DMS153 treated with DMSO at 0.1 percent for 48 hours (cell line): Measurements from ENCODE around the gene THSD7A.

Source experiments
- DNase-seq: peaks from one replicate; lab custom pipeline; 2025; ENCODE audit not compliant: unreplicated experiment; lab: John Stamatoyannopoulos, UW

THSD7A gene, protein sequence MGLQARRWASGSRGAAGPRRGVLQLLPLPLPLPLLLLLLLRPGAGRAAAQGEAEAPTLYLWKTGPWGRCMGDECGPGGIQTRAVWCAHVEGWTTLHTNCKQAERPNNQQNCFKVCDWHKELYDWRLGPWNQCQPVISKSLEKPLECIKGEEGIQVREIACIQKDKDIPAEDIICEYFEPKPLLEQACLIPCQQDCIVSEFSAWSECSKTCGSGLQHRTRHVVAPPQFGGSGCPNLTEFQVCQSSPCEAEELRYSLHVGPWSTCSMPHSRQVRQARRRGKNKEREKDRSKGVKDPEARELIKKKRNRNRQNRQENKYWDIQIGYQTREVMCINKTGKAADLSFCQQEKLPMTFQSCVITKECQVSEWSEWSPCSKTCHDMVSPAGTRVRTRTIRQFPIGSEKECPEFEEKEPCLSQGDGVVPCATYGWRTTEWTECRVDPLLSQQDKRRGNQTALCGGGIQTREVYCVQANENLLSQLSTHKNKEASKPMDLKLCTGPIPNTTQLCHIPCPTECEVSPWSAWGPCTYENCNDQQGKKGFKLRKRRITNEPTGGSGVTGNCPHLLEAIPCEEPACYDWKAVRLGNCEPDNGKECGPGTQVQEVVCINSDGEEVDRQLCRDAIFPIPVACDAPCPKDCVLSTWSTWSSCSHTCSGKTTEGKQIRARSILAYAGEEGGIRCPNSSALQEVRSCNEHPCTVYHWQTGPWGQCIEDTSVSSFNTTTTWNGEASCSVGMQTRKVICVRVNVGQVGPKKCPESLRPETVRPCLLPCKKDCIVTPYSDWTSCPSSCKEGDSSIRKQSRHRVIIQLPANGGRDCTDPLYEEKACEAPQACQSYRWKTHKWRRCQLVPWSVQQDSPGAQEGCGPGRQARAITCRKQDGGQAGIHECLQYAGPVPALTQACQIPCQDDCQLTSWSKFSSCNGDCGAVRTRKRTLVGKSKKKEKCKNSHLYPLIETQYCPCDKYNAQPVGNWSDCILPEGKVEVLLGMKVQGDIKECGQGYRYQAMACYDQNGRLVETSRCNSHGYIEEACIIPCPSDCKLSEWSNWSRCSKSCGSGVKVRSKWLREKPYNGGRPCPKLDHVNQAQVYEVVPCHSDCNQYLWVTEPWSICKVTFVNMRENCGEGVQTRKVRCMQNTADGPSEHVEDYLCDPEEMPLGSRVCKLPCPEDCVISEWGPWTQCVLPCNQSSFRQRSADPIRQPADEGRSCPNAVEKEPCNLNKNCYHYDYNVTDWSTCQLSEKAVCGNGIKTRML (N-terminal part only)

GRCh38 chr7:11831736-11832495, at the start of gene THSD7A:
Gene THSD7A (minus strand): TSS chr7:11832198. CDS start chr7:11831946, 252 bp downstream.
- peak; percentile 81 for DNase-seq

DNA sequence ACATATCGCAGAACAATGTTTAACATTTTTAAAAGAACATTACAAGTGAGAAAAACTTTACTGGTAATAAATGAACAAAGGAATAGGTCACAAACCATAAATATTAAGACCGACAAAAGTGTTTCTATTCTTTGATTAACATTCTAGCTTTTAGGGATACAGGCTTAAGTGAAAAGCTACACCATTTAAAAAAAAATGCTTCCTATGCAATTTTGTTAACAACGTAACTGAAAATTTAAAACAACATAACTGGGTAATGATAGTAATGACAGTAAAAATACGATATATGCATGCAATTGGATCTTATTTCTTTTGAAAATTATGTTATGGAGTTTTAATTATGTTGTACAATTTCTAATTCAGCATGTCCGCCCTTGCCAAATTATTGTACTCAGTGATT, 49.7 kb upstream of the THSD7A start:
- no peak for DNase-seq

DNA sequence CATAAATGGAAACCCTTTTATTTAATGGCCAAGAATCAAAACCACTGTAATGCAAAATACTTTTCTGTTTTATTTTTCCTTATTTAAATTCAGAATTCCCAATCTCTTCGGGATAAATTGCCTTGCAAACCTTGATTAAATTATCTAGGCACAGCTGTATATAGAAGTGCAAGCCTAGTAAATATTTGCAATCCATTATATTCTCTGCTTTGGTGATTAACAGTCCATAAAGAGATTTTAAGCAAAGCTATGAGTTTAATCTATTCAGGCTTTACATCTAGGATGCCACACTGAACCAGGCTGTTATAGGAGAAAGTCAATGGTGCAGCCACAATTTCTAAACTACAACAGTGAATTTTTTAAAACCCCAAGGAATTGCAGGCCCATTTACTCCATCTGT, 43.6 kb upstream of the THSD7A start:
- no peak for DNase-seq

DNA sequence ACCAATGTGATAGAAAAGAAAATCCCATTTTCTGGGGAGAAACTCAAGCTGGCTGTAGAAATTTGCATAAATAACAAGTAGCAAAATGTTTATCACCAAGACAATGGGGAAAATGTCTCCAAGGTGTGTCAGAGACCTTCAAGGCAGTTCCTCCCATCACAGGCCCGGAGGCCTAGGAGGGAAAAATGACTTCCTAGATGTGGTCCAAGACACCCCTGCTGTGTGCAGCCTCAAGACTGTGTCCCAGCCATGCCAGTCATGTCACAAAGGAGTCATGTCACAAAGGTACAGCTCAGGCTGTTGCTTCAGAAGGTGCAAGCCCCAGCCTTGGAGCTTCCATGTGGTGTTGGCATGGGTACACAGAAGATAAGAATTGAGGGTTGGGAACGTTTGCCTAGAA, 33.7 kb upstream of the THSD7A start:
- no peak for DNase-seq

- peak; percentile 81 for DNase-seq
Observed at GRCh38 chr7:11858622-11859302, 26.8 kb upstream of the THSD7A start.

DNA sequence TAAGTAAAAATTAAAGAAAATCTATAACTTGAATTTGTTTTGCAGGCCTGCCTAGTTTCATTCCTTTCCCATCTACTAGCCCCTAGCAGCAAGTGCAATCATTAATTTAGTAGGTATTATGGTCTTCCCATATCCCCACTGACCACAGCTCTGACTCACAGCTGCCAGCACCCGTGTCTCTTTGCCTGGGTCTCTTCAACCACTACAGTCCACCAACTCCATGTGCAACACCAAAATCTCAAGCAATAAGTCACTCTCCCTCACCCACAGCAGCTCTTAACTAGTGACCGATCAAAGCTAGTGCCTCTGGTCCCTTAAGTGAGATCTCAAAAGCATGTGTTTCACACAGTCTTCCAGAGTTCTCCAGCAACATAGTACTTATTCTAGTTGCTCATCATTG, 26.0 kb upstream of the THSD7A start:
- DNase-seq = no peak

GRCh38 chr7:11848251-11848650, 16.3 kb upstream of the THSD7A start:
- no peak for DNase-seq

DNA sequence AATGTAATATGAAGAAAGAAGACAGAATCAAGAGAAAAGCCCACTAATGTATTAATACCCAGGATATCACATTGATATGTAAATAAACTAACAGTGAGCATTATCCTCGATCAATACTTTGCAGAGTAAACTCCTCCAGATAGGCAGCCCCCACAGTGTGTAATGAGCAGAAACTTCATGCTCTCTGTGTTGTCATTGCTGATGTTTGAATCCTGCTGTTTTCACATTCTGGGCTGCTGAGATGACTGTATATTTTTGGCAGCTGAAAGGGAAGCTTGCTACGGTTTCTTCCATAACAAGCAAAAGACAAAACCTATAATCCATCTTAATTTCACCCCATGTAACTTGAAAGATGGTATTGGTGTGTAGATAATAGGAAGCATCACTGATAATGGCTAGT, 15.3 kb upstream of the THSD7A start:
- no peak for DNase-seq

- DNase-seq = no peak
Observed at GRCh38 chr7:11846361-11846955, 14.5 kb upstream of the THSD7A start.

- DNase-seq = no peak
Observed at GRCh38 chr7:11843113-11843765, 11.2 kb upstream of the THSD7A start.

DNA sequence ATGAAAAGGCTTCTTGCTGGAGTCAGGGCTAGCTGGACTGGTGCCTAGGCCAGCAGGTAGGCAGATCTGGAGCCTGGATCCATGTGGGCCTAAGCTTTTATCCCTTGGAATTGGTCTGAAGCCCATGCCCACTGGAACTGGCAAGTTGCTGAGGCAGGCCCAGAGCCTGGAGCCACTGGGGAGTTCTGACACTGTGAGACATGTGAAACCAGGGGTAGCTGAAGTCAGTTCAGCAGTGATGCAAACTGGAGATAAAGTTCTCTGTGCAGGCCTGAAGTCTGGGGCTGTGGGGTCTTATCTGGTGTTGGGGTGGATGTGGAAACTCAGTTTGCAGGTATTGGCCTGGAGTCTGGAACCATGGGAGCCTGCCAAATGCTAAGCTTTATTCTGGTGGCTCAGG, 9.7 kb upstream of the THSD7A start:
- no peak for DNase-seq

DNA sequence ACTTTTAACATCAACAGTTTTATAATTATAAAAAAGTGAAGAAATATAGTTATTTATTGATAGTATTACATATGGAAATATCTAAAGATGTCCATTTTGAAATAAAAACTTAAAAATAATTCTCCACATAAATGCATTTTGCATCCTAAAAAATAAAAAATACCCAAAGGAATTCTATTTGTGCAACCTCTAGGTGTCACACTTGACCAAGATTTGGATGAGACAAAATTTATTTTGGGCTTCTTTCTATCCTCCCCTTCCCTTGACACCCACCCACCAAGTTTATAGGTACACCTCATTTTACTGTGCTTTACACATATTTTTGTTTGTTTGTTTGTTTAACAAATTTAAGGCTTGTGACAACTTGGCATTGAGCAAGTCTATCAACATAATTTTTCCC, 3.3 kb upstream of the THSD7A start:
- DNase-seq = peak; percentile 25

DNA sequence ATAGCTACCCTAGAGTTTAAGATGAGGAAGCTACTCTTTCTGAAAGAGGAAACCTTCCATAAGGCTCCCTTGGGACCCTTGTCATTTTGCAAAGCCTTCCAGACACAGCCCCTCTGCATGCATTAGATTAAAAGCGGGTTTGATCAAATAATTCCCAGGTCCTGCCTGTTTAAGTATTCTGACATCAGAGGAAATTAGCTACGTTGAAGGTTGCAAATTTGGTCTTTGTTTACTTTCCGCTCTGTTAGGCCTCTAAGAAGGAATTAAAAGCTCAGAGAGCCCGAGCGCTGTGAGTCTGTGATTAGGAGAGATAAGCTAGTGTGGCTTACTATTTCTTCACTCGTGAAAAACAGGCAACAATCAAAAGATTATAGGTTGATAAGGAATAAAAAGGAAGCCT, 1.4 kb upstream of the THSD7A start:
- DNase-seq = peak; percentile 85

DNA sequence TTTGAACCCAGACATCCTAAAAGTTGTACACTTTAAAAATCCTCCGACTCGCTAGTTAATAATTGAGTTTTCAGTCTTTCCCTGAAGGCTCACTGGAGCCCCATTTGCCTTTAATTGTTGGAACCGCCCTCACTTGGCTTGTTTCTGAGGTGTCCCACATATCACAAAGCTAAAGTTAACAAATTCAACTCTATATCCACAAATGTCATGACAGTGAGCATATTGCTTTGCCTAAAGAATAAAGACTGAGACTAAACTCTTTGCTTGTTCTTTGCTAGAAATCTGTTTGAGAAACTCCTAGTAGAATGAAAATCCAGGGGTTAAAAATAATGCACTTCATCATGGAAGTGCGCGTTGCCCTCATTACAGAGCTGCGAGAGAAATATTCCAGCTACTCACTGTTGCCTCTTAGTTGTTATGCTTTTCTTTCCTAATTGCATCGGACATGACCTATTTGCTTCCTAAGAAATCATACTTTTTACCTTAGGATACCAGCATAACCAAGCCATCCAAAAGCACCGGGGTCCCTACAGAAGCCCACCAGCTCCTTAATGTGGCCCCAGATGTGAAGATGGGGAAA, 752 bp downstream of the THSD7A start:
- peak; percentile 70 for DNase-seq

DNA sequence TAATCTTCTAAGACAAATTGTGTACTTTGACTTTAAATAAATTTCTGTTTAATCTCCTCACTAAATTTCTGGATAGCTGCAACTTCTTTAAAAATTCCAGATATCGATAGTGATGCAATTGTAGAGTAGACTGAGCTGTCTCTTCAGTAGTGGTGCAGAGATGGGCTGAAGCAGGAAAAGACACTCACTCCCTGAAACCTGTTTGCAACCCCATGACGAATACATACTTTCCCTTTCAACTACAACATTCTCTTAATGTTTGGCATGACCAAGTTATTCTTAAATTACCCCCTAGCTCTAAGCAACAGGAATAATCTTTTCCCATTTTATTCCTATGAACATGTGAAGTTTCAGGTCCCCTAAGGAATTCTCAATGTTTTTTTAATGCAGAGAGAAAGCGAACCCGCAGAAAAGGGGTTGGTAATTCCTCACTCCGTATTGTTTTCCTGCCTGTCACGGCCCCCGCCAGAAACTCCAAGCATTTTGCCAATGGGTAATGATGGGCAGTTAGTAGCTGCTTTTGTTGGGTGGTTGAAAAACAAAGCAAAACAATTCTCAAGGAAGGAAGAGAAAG, 1.3 kb downstream of the THSD7A start:
- peak; percentile 34 for DNase-seq

DNA sequence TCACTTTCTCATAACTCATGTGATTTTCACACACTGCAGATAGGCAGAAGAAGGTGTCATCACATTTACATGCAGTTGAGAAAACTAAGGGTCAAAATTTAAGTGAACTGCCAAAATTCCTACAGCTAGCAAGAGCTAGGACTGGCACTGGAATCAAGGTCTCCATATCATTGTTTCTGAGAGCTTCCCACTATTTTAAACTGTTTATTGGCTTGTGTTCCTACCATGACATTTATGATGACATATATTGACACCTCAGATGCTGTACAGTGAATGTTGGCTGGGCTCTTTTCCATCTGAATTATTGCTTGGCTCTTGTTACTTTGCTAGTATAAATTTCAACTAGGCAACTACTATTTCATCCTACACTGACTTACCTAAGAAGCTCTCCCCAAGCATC, 2.0 kb downstream of the THSD7A start:
- DNase-seq = no peak

DNA sequence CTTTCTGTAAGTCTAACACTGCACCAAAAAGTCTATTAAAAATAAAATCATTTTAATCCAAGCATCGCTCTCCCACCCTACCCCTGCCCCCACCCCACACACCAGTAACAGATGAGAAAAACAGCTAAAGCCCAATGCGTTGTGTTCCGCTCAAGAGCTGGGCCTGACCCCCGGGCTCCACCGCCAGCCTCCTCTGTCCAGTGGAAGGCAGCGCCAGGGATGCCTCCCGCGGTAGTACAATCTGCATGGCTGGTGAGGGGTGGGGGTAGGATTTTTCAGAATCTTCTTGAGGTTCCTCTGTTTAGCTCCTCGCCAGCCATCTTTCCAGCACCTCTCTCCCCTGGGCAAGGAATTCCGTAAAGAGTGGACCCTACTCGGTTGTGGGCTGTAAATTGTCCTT, 12.1 kb downstream of the THSD7A start:
- no peak for DNase-seq

DNA sequence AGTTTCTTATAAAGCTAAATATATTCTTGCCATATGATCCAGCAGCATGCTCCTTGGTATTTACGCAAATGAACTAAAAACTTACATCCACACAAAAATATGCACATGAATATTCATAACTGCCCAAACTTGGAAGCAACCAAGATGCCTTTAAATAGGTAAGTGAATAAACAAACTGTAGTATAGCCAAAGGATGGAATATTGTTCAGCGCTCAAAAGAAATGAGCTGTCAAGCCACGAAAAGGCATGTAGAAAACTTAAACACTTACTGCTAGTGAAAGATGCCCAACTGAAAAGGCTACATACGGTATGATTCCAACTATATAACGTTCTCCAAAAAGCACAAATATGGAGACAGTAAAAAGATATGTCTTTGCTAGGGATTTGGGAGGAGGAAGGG, 12.7 kb downstream of the THSD7A start:
- DNase-seq = no peak
